GM13976 (cell line): ENCODE data around the gene CBLIF.

ENCODE experiments used
- DNase-seq: peaks from one replicate; pipeline ENCODE4 v3.0.0; 2012; ENCODE audit warnings: low spot score
- CTCF ChIP-seq: IDR thresholded peaks from 2 replicates; pipeline ENCODE4 v1.5.1; 2012; ENCODE audit warnings: borderline replicate concordance, mild to moderate bottlenecking; ENCODE audit not compliant: insufficient read depth; ENCODE audit errors: extremely low read depth, missing control alignments, control extremely low read depth
- in situ Hi-C: fragments of 300-500 bp; cut with MboI; formaldehyde crosslinking; loops from one replicate; pipeline ENCODE4 v1.12.0; 2022; ENCODE audit warnings: low sequenced_read_pairs, mixed read lengths, inconsistent platforms; ENCODE audit not compliant: unreplicated experiment

CBLIF gene

GRCh38 chr11:59779487-59779886 is 65.8 kb downstream of the CBLIF start:
- no peak for TF ChIP-seq CTCF
- in situ Hi-C loops = no loop called here
- DNase-seq = no peak
